SHP77 treated with DMSO at 0.1 percent for 48 hours (cell line): ENCODE results near the gene PCED1B.
"Not testable (repeated sequence)": the region's sequence is repeated elsewhere in the genome, so short reads cannot be mapped to it uniquely, and the experiment has no call there.

ENCODE experiments used
- DNase-seq: peaks from one replicate; lab custom pipeline; 2025; lab: John Stamatoyannopoulos, UW

The PCED1B gene

DNA sequence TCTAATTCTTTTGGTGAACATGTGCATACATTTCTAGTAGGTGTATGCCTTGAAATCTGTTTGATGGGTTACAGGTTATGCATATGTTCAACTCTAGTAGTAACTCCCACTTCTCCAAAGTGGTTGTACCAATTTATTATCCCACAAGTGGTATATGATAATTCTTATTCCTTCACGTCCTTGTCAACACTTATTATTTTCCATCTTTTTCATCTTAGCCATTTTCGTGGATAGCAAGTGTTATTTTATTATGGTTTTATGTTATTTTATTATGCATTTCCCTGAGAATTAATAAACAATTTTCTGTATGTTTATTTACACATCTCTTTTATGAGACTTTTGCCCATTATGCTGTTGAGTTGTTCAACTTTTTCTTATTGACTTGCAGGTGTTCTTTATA is 11.6 kb downstream of the PCED1B start:
- DNase-seq: no peak

DNA sequence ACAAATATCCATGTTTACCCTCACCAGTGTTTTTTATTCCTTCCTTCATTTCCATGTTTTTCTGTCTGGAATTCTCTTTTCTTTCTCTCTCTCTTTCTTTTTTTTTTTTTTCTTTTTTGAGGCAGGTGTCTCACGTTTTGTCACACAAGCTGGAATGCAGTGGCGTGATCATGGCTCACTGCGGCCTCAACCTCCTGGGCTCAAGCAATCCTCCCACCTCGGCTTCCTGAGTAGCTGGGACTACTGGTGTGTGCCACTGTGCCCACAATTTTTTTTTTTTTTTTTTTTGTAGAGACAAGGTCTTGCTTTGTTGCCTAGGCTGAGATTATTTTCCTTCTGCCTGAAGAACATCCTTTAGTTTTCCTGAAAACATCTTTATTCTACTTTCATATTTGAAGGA is 15.4 kb downstream of the PCED1B start:
- no peak for DNase-seq

DNA sequence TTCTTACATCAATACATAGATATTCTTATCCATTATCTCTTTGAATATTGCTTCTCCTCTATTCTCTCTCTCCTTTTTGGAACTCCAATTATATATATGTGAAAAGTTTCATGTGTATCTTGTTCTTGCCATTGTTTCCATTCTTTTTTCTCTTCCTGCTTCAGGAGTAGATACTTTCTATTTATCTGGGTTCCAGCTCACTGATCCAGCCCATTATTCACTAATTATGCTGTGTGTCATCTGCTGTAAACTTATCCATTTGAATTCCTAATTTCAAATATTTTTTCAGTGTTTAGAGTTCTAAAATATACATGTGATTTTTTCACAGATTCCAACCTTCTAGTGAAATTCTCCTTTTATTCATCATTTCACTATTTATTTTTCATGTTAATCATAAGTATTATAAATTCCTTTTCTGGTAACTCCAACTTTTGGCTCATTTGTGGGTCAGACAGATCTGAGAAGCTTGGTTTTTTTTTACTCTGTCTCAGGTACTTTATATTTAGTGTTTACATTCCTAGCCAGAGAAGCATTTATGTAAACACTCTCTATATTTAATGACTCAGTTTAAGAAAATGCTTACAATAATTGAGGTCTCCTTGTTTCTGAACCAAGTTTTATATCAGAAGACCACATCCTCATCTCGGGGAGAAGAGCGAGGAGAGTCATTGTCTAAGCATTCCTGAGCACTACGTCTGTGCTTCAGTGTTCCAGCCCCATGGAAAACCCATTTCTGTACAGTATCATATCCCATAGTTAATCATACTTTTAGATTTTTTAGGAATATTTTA is 16.2 kb downstream of the PCED1B start:
- no peak for DNase-seq

DNA sequence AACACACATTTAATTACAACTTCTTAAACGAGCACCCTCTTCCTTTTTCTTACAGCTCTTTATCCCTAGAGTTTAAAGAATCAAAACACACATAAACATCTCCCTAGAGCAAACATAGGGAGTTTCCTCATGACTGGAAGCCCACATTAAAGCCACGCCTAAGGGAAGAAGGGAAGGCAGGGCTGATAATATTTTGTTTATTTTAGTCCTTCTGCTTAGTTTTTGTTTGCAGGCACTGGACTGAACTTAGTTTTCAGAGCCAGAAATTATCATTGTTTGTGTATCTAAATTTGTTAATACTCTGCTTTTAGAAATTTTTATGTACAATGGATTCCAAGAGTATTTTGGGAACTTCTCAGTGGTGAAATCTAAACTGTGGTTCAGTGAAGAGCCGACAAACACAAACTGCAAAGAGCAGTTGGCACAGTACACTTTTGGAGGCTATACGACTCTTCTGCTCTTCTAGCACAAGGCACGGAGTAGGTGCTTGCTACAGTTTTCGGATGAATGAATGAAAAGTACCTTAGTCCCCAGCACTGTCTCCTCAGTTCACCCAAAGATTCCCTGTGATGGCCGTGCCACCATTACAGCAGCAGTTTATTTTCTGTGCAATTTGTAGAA is 18.0 kb downstream of the PCED1B start:
- DNase-seq: no peak

DNA sequence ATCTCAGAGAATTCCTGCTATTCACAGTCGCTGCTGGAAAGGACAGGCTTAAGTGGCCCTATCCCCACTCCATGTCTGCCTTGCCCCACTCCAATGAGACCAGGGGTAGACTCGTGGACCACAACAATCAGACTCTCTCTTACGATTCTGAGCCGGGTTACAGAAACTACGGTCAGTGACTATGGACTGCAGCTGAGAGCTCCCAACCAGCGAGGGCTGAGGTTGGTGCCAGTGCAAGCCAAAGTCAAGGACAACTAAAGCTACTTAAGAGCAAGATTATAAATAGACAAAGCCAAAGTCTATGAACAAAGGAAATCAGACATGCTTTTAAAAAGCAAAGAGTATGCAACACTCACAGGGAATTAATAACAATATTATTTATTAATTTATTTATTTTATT is 18.7 kb downstream of the PCED1B start:
- DNase-seq: no peak

DNA sequence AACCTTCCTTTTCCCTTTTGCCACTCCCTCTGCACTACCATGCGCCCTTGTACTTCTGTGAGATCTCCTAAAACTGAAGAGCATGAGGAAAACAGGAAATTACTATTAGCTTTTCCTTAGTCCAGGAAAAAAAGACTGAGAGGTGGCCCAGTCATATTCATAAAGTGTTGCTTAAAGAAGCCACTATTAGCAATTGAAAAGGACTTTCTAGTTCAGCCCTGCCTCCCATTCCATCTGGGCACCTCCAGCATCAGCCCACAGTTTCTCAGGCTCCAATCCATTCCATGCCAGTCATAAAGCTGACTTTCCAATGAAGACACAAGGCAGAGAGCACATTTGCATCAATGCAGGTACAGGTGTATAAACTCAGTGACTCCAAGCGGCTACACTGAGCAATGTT is 20.2 kb downstream of the PCED1B start:
- no peak for DNase-seq

DNA sequence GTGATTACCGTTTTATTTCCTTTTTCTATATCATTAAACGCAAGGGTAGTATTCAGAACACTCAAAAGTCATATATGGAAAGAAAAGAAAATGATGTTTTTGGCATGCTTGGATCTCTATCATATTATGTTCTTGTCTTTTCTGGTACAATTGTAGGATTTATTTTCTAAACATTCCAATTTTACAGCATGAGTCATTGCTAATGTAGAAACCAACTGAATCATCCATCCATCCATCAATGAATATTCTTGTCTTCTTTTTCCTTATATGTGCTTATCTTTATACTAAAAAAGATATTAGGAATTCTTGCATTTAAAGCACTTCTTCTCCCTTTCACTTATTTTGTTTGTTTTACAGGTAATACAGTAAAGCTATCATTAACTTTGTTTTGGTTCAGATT is 20.7 kb downstream of the PCED1B start:
- no peak for DNase-seq

DNA sequence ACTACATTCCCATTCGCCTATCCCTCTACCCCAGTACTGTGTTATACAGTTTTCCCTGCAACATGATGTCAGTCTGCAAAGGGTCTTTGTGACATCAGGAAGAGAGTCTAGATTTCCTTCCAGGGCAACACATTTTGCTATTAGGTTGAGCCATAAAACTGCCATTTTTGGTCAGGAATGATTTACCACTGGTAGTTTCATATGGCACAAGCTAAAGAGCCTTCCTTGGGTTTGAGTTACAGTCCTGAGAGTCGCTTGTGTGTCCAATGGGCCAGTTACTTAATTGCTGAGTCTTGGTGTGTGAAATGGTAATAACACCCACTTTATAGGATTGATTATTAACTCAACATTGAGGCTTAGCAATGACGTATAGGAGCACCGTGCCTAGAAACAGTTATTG is 23.0 kb downstream of the PCED1B start:
- no peak for DNase-seq

DNA sequence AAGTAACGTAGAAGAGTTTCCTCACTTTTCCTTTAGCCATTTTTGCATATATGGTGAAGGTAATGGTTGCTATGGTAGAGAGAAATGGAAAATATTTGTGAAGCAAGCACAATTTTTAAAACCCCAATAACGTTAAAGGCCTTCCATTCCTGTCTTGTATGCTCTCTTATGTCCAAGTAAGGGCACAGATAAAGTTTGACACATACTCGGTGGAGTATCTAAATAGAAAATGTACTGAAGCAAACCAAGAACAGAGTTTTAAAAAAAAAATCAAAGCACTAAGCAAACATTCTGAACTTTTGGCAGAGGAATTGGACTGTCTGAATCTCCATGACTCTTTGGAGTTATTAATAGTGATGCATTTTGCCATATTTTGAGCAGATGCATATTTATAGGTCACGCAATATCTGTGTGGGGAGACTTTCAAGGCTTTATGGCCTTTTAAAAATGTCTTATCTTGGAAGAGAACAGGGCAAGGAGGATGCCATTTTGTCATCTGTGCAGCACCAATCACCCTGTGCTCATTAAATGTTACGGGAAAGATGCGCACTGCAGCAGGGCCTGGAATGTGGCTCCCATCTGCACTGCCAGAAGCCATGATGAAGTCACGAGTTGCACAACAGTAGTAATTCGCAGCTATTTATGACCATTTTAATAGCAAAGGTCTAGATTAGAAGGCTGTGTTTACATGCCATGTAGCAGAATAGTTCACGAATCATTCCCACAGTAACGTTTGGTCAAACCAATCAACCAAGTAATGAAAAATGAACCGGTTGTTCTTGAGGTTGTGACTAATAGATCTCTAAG is 23.6 kb downstream of the PCED1B start:
- DNase-seq: no peak

DNA sequence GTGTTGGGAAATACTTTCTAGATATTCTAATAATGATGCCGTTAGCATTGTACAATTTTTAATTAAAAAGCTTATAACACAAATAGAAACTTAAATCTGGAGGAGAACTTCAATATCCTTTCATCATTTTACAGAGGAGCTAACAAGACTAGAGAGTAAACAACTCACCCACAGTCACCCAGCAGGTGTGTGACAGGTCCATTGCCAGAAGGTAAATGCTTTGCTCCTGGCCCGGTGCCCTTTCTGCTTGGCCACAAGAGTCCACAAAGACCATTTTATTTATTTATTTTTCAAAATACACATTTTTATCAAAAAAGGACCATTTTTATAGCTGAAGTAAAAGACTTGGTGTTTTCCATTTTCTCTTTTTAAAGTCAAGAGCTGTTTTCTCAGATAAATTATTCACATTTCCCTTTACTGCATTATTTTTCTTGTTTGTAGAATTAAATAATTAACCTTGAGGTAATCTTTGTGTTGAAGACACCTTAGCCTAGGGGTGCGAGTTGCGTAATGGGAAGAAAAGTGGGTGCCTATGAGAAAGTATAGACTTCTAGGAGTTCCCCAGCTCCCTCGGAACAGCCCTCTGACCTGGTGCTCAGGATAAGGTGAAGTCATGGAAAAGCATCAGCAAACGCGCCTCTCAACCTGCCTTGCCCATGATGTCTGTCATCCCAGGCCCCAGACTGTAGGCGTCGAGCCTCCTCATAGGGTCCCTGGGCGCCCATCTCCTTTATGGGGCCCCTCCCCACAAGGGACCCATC is 26.7 kb downstream of the PCED1B start:
- no peak for DNase-seq

DNA sequence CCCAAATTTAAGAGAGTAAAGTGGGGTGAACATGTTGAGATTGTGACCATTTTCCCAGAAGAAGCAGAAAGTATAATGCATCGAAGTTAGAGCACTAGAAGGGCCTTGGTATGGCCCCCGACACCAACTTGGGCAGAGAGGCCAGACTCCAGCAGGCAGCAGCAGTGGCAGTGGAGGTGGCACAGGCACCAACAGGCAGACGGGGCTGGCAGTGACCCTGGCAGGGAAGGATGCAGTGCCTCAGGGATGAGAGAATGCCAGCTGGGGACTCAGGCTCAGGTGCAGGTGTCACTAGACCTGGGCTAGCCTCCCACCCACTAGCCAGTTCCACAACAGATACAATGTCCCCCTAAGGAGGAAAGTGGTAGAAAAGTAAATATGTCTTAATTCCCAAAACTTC is 28.0 kb downstream of the PCED1B start:
- no peak for DNase-seq

DNA sequence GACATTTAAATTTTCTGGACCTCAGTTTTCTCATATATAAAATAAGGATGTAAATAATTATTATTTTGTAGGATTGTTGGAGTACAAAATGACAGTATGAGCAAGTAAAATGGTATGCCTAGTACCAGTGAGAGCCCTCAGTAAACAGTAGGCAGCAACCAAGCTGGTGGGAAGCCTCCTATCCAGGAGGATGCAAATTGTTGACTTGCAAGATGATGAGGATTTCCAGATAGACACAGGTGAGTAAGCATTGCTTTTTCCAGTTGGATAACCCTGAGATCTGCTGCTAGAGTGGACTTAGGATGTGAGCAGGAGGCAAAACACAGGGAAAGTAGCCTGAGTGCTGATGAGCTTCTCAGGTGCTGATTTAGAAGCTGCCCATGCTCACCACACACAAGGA is 28.5 kb downstream of the PCED1B start:
- DNase-seq: no peak

DNA sequence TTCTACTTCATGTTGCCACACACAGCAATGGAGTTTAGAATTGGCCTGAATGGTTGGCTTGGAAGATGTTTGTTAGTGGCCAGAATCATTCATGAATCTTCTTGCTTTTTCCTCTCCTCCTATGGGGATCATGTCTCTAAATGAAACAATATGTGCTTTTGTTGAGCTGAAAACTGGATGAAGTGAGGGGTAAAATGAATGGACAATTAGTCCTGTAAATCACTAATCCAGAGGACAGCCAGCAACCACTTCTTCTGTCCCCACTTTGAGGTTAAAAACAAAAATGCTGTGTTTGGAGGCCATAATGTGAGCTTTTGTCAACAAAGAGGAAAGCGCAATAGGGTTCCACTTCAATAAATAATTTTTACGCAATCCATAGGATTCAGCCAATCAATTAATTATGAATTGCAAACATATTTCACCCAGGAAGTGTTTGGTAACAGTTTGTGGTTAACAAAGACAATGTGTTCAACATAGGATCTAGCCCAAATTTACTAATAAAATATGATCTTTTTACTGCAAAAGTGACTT is 30.7 kb downstream of the PCED1B start:
- no peak for DNase-seq

DNA sequence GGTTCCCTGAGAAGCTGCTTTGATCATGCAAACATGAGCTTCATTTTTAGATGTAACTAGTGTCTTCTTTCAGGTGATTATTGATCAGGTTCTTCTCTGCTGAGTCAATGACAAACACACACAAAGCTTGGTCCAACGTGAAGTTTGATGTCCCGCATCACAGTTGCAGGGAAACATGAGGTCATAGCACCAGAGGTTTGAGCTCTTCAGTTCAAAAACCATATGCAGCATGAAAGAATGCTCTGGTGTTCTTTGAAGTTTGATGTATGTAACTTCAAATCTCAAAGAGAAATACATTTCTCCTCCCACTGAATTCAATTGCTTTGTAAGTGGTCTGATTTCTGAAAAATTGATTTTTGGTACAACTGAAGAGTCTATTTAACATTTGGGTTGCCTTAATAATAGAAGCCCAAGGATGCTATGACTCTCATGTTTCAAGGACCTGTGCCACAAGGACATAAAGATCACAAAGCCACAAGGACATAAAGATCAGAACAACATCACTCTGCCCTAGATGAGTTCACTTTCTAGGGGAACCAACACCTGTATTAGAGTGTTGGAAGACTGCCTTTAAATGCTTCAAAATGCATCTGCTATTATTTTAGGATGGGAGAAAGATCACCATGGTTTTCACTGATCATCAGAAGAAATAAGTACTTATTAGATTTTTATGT is 31.4 kb downstream of the PCED1B start:
- DNase-seq: no peak

DNA sequence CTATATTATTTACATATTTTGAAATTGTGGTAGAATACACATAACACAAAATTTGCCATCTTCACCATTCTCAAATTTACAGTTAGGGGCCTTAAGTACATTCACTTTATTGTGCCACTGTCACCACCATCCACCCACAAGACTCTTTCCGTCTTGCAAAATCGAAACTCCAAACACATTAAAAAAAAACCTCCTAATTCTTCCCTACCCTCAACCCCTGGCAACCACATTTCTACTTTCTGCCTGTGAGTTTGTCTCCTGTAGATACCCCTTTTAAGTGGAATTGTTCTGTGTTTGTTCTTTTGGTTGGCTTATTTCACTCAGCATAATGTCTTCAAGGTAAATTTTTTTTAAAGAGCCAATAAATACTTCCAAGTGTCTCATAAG is 32.0 kb downstream of the PCED1B start:
- no peak for DNase-seq

DNA sequence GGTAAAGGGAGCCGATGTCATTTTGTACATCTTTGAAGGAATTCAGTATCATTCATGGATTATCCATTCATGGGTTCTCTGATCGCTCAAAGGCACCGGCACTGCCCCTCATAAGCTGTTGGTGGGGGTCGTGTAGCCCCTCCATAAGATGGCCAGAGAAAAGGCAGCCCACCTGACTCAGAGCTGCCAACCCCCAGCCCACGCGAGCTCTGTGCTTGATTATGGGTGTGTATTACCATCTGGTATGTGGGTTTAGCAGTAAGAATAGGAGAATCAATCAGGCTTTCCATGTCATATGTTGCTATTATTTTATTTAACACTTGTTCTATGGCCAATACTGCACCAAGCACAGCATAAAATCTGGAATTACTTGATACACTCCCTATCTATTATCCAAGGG is 32.4 kb downstream of the PCED1B start:
- DNase-seq: no peak

DNA sequence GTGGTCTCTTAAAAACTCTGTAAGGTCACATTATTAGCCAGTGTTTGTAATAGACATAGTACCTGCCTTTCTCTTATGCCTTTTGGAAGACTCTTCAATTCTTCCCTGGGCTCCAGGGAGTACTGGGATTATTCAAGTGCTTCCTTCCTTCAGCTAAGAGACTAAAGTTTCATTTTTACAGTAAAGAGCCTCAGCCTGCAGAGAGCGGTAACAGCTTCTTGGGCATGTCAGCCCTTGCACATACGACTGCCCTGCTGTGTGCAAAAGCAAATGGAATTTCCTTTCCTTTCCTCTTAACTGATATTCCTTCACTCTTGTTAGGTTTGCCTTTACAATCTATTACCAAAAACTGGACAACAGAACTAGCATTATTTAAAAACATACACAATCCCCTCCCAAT is 33.3 kb downstream of the PCED1B start:
- DNase-seq: no peak

DNA sequence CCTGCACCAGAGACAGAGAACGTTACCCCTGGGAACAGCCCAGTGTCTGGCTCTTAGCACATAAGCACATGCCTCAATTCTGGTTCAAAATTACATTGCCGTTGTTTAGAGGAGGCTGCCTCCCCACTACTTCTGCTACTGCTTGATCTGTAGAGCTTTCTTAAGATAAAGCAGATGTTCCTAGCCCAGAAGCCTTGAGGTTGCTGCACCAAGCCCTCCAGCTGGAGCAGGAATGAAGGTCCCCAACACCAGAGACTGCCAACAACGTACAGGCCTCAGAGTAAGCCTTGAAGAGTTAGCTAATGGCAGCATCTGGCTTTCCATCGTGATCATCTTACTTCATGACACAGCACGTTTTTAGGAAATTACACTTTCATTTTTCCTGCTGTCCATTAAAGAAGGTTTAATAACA is 35.1 kb downstream of the PCED1B start:
- DNase-seq: no peak

DNA sequence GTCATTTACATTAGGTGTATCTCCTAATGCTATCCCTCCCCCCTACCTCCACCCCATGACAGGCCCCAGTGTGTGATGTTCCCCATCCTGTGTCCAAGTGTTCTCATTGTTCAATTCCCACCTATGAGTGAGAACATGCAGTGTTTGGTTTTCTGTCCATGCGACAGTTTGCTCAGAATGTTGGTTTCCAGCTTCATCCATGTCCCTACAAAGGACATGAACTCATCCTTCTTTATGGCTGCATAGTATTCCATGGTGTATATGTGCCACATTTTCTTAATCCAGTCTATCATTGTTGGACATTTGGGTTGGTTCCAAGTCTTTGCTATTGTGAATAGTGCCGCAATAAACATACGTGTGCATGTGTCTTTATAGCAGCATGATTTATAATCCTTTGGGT is 37.9 kb downstream of the PCED1B start:
- DNase-seq: not testable (repeated sequence)

DNA sequence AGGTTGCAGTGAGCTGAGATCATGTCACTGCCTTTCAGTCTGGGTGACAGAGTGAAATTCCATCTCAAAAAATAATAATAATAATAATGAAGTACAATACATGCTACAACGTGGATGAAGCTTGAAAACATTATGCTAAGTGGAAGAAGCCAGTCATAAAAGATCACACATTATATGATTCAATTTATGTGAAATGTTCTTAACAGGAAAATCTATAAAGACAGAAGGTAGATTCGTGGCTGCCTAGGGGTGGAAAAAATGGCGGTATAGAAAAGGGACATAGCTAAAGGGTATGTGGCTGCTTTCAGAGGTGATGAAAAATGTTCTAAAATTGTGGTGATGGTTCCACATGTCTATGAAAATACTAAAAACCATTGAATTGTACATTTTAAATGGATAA is 41.3 kb downstream of the PCED1B start:
- no peak for DNase-seq

DNA sequence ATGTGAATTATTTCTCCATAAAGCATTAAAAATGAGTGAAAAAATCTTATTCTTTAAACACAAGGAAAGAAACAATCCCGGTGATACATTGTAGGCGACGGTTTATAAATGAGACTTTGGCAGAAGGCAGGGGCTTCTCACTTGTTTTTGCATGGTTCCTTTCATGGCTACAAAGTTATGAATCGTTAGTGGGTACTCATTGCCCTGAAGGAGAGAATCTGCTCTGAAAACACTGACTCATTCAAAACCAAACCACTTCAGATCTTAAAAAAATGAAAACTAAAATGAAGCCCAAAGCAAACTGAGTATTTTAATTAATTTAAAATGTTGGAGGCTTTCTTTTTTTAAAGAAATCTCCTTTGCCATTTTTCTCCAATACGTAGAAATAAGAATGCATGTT is 41.7 kb downstream of the PCED1B start:
- no peak for DNase-seq

DNA sequence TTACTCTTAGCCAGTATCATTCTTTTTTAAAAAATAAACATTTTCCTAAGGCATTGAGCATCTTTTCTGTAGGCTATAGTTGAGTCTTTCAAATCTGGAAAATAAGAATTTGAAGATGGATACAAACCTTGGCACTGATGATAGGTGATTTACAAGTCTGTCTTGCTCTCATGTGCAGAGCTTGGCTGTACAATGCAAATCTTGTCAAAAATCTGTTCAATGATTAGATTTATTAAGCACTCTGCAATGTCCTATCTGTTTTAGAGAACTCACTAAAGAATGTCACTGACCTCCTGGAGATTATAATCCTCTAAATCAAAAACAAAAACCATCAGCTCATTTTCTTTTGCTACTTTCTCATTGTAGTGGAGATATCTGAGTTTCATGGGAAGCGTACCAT is 43.2 kb downstream of the PCED1B start:
- DNase-seq: no peak
